Type B pancreatic cell (in vitro differentiated cells): ENCODE results near the gene MEX3C. TPM values are rescaled to one million over a fixed set of nuclear protein-coding genes. Genes with fewer than 3 reads are reported as not detected.
A peak's percentile ranks its signal among the peaks of the same experiment; 100 is the strongest.

ENCODE experiments used
- DNase-seq: peaks from one replicate; pipeline ENCODE4 v3.0.0; 2021; ENCODE audit warnings: mixed read lengths; ENCODE audit not compliant: unreplicated experiment; ENCODE audit errors: extremely low spot score
- H3K27ac Mint-ChIP-seq: 2 replicates; pipeline ENCODE4 v1.8.0; 2021; ENCODE audit warnings: mild to moderate bottlenecking, mixed read lengths
- H3K27me3 Mint-ChIP-seq: 2 replicates; pipeline ENCODE4 v1.8.0; 2021; ENCODE audit warnings: mixed read lengths
- H3K36me3 Mint-ChIP-seq: 2 replicates; pipeline ENCODE4 v1.8.0; 2021; ENCODE audit warnings: mixed read lengths
- H3K4me1 Mint-ChIP-seq: one replicate; pipeline ENCODE4 v1.8.0; 2021; ENCODE audit warnings: mixed read lengths; ENCODE audit not compliant: unreplicated experiment
- H3K4me3 Mint-ChIP-seq: 2 replicates; pipeline ENCODE4 v1.8.0; 2021; ENCODE audit warnings: mild to moderate bottlenecking, mixed read lengths
- H3K9me3 Mint-ChIP-seq: 2 replicates; pipeline ENCODE4 v1.8.0; 2021; ENCODE audit warnings: mixed read lengths
- CTCF ChIP-seq: fragments of 200-600 bp; sonication (generic); conservative IDR thresholded peaks from 2 replicates; pipeline ENCODE4 v1.5.0; 2021; ENCODE audit warnings: antibody characterized with exemption, mild to moderate bottlenecking
- total RNA-seq: library from RNA; stranded (reverse); gene quantifications from 2 replicates; pipeline ENCODE4 v1.2.1, GENCODE V29; 2021; ENCODE audit warnings: low replicate concordance

MEX3C gene
- total RNA-seq, 1 donor from 2014 or later: 69.5 TPM

- peaks cover 21% of the 10 kb centered on the region for H3K36me3 Mint-ChIP-seq
- no peak for TF ChIP-seq CTCF
- H3K4me3 Mint-ChIP-seq: peak overlapping the region; percentile 86
- H3K27ac Mint-ChIP-seq: peak overlapping the region; percentile 96
- H3K9me3 Mint-ChIP-seq: no peaks in the 10 kb centered on the region
- H3K4me1 Mint-ChIP-seq: peaks cover 43% of the 10 kb centered on the region
- DNase-seq: no peak
- no peaks in the 10 kb centered on the region for H3K27me3 Mint-ChIP-seq
Measured at GRCh38 chr18:51194604-51195003, 2.9 kb downstream of the MEX3C start.

- peaks cover 21% of the 10 kb centered on the region for H3K36me3 Mint-ChIP-seq
- peaks cover 43% of the 10 kb centered on the region for H3K4me1 Mint-ChIP-seq
- no peak for DNase-seq
- peak overlapping the region; percentile 86 for H3K4me3 Mint-ChIP-seq
- no peaks in the 10 kb centered on the region for H3K9me3 Mint-ChIP-seq
- TF ChIP-seq CTCF: no peak
- peak overlapping the region; percentile 81 for H3K27ac Mint-ChIP-seq
- H3K27me3 Mint-ChIP-seq: no peaks in the 10 kb centered on the region
Measured at GRCh38 chr18:51193621-51194287, 3.7 kb downstream of the MEX3C start.

- TF ChIP-seq CTCF: no peak
- Mint-ChIP-seq H3K4me3 (peak overlapping the region; percentile 64), H3K4me1 (peaks cover 43% of the 10 kb centered on the region), H3K27me3 (no peaks in the 10 kb centered on the region), H3K27ac (no peak overlapping the region), H3K36me3 (peaks cover 21% of the 10 kb centered on the region), H3K9me3 (no peaks in the 10 kb centered on the region)
- DNase-seq: no peak
Measured at GRCh38 chr18:51192696-51193095, 4.8 kb downstream of the MEX3C start.

- no peak for DNase-seq
- H3K9me3 Mint-ChIP-seq: no peaks in the 10 kb centered on the region
- H3K4me1 Mint-ChIP-seq: peaks cover 43% of the 10 kb centered on the region
- H3K36me3 Mint-ChIP-seq: peaks cover 26% of the 10 kb centered on the region
- H3K27ac Mint-ChIP-seq: no peak overlapping the region
- no peak for TF ChIP-seq CTCF
- no peaks in the 10 kb centered on the region for H3K27me3 Mint-ChIP-seq
- H3K4me3 Mint-ChIP-seq: peak overlapping the region; percentile 21
Measured at GRCh38 chr18:51192026-51192425, 5.5 kb downstream of the MEX3C start.

- Mint-ChIP-seq H3K4me3 (peak overlapping the region; percentile 50), H3K4me1 (peaks cover 43% of the 10 kb centered on the region), H3K36me3 (peaks cover 33% of the 10 kb centered on the region), H3K9me3 (no peaks in the 10 kb centered on the region), H3K27ac (peak overlapping the region; percentile 41), H3K27me3 (no peaks in the 10 kb centered on the region)
- no peak for DNase-seq
- TF ChIP-seq CTCF: no peak
Measured at GRCh38 chr18:51191128-51191717, 6.3 kb downstream of the MEX3C start.
